BJ (cell line): ENCODE measurements around the gene MAGEL2. TPM values are rescaled to one million over a fixed set of nuclear protein-coding genes. Genes with fewer than 3 reads are reported as not detected.
"Not testable (repeated sequence)": the region's sequence is repeated elsewhere in the genome, so short reads cannot be mapped to it uniquely, and the experiment has no call there.

Experiments used
- CTCF ChIA-PET: fragments of 350-600 bp; formaldehyde crosslinking; extraction: SDS; loops from one replicate; lab custom pipeline; 2021; ENCODE audit warnings: antibody characterized with exemption, inconsistent platforms; lab: Yijun Ruan, JAX
- POLR2A ChIA-PET: fragments of 300-600 bp; sonication (Branson Sonifier 250); formaldehyde crosslinking; extraction: SDS; loops from one replicate; lab custom pipeline; 2021; ENCODE audit warnings: antibody characterized with exemption; lab: Charles Lee
- DNase-seq: peaks from one replicate; pipeline ENCODE4 v3.0.0-alpha.2; 2011; ENCODE audit warnings: low read depth
- H3K27me3 ChIP-seq: 2 replicates; pipeline ENCODE4 v1.6.0; 2011; ENCODE audit warnings: low read length; ENCODE audit not compliant: control insufficient read depth, insufficient read depth
- H3K36me3 ChIP-seq: 2 replicates; pipeline ENCODE4 v1.5.1; 2011; ENCODE audit warnings: low read length; ENCODE audit not compliant: control insufficient read depth, insufficient read depth
- H3K4me3 ChIP-seq: 2 replicates; pipeline ENCODE4 v1.5.1; 2011; ENCODE audit warnings: low read depth, mild to moderate bottlenecking, control low read depth, low read length
- polyA plus RNA-seq: library from polyadenylated mRNA; depleted of rRNA; stranded (reverse); fragments of >200 nt; gene quantifications from 2 replicates; pipeline ENCODE4 v1.2.3, GENCODE V29; 2011
- TF ChIP-seq, protein P1 (sequence below): IDR thresholded peaks from 2 replicates; pipeline ENCODE4 v1.5.1; 2011; ENCODE audit warnings: low read depth, mild to moderate bottlenecking, control low read depth, inconsistent platforms, low read length, moderate library complexity; ENCODE audit not compliant: insufficient read depth

Gene MAGEL2
- polyA plus RNA-seq, 1 experiment, result 0.02 TPM

DNA sequence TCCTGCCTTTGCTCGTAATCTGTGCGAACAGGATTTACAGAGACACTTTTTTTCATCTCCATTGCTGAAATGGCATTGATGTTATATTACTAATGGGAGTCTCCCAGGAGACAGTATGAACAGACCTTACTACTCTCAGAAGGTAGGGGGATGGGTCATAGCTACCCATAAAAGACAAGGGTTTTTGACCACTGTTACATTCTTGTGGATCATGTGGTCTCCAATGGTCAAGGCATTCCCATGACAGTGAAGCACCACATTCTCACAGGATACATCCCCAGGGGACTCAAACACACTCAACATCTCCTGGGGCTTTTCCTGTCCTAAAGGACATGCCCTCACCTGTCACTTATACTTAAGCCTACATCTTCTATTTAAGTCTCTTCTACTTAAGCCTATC lies 41.4 kb downstream of the MAGEL2 start:
- no peaks in the 10 kb centered on the region for H3K27me3 ChIP-seq
- ChIA-PET CTCF (no interaction called here), POLR2A (no interaction called here)
- TF ChIP-seq, protein P1, sequence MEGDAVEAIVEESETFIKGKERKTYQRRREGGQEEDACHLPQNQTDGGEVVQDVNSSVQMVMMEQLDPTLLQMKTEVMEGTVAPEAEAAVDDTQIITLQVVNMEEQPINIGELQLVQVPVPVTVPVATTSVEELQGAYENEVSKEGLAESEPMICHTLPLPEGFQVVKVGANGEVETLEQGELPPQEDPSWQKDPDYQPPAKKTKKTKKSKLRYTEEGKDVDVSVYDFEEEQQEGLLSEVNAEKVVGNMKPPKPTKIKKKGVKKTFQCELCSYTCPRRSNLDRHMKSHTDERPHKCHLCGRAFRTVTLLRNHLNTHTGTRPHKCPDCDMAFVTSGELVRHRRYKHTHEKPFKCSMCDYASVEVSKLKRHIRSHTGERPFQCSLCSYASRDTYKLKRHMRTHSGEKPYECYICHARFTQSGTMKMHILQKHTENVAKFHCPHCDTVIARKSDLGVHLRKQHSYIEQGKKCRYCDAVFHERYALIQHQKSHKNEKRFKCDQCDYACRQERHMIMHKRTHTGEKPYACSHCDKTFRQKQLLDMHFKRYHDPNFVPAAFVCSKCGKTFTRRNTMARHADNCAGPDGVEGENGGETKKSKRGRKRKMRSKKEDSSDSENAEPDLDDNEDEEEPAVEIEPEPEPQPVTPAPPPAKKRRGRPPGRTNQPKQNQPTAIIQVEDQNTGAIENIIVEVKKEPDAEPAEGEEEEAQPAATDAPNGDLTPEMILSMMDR, result no peak
- H3K36me3 ChIP-seq, result no peaks in the 10 kb centered on the region
- DNase-seq, result no peak
- no peak overlapping the region for H3K4me3 ChIP-seq

DNA sequence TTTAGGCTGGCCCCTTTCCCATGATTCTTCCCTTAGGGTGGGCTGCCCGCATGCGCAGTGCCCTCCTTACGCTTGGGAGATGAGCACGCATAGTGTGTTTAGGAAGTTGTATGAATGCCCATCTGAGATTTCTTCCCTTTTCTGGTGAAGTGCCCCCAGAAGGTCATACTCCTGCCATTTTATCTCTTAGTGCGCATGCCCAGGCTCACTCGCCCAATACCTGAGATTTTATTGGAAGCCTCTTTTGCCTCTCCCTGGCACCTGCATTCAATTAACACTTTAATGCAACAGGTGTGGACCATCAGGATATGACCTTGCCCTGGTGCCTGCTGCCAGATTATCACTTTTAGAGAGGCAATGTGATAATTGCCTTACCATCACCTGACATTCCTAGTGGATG lies 45.5 kb downstream of the MAGEL2 start:
- POLR2A ChIA-PET, result no interaction called here
- CTCF ChIA-PET, result no interaction called here
- H3K4me3 ChIP-seq, result no peak overlapping the region
- no peaks in the 10 kb centered on the region for H3K27me3 ChIP-seq
- TF ChIP-seq, protein P1, result no peak
- DNase-seq, result no peak
- no peaks in the 10 kb centered on the region for H3K36me3 ChIP-seq

DNA sequence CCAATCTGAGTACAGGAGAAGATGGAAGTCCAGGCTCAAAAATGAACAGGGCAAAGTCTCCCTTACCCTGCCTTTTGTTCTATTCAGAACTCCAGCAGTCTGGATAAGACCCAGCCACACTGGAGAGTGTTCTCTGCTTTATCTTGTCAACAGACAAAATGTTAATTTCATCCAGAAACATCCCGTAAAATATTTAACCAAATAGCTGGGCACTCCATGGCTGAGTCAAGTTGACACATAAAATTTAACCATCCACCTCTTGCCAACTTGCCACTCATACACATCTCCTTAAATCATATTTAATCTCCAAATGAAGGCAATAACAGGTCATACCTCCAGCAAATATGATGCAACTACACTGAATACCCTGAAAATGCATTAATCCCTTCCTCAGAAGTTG lies 48.6 kb downstream of the MAGEL2 start:
- Histone ChIP-seq H3K27me3 (no peaks in the 10 kb centered on the region), H3K36me3 (no peaks in the 10 kb centered on the region), H3K4me3 (no peak overlapping the region)
- no peak for DNase-seq
- POLR2A ChIA-PET, result no interaction called here
- CTCF ChIA-PET, result no interaction called here
- TF ChIP-seq, protein P1, result no peak

DNA sequence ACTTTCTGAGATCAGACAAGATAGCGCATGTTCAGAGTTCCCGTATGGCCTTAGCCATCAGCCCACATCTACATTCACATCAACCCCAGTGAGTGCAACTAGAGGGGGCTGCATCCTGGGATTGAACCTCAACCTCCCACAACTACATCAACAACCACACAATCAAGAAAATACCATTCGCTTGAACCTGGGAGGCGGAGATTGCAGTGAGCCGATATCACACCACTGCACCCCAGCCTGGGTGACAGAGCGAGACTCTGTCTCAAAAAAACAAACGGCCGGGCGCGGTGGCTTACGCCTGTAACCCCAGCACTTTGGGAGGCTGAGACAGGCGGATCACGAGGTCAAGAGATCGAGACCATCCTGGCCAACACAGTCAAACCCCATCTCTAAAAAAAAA lies 50.4 kb downstream of the MAGEL2 start:
- POLR2A ChIA-PET, H3K4me3 ChIP-seq, H3K36me3 ChIP-seq, DNase-seq, CTCF ChIA-PET, H3K27me3 ChIP-seq: not testable (repeated sequence)

DNA sequence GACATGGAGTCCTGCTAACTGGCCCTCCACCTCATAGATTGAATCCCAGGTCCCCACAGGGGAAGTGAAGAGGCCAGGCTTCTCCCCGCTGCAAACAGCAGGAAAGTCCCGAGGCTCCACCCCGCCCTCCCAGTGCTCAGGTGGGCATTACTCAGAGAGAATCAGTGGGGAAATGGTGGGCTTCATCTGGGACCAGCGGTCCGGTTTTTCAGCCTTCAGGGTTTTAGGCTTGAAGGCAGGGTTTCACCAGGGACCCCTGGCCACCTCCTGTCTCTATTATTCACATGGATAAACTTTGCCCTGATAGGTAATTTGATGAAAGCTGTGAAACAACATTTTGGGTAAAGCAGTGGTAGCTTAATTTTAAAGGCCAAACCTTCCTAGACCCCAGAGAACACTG lies 50.9 kb downstream of the MAGEL2 start:
- DNase-seq, result no peak
- POLR2A ChIA-PET, result no interaction called here
- CTCF ChIA-PET, result no interaction called here
- Histone ChIP-seq H3K4me3 (no peak overlapping the region), H3K36me3 (no peaks in the 10 kb centered on the region), H3K27me3 (no peaks in the 10 kb centered on the region)
- TF ChIP-seq, protein P1, result no peak

DNA sequence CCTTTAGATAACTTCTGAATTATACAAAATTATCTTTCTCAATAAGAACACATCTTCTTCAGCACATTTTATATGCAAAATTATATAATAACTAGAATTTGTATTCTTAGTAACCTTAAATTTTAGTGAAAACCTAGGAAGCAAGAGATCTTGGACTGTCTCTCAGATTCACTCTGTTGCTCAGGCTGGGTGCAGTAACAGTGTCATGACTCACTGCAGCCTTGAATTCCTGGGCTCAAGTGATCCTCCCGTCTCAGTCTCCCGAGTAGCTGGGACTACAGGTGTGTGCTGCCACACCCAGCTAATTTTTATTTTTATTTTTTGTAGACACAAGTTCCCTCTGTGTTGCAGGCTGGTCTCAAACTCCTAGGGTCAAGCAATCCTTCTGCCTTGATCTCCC lies 52.3 kb downstream of the MAGEL2 start:
- POLR2A ChIA-PET, result no interaction called here
- no peaks in the 10 kb centered on the region for H3K36me3 ChIP-seq
- no peak overlapping the region for H3K4me3 ChIP-seq
- CTCF ChIA-PET, result interaction anchor here (0.6 to 1.2 kb wide), 2 partner anchors 10 to 229 kb away, joined by 3 to 5 read pairs; no protein-coding TSS in a partner anchor
- TF ChIP-seq, protein P1, result no peak
- no peaks in the 10 kb centered on the region for H3K27me3 ChIP-seq
- no peak for DNase-seq
